Activated effector memory CD4-positive, alpha-beta T cell treated with Interleukin-2 at 50 U/mL for 16 hours (primary cell): Measurements from ENCODE around the gene HNRNPUL2.
"Not testable (repeated sequence)": the region's sequence is repeated elsewhere in the genome, so short reads cannot be mapped to it uniquely, and the experiment has no call there.

Experiments used
- DNase-seq: peaks from one replicate; pipeline ENCODE4 v3.0.0-alpha.2; 2020

Gene HNRNPUL2

GRCh38 chr11:62727165-62727871, at the start of gene HNRNPUL2:
Gene HNRNPUL2 (minus strand): TSS chr11:62727457. CDS start chr11:62727156, 301 bp downstream.
- DNase-seq, result peak; percentile 98

- no peak for DNase-seq
Observed at GRCh38 chr11:62775646-62776045, 48.4 kb upstream of the HNRNPUL2 start.

DNA sequence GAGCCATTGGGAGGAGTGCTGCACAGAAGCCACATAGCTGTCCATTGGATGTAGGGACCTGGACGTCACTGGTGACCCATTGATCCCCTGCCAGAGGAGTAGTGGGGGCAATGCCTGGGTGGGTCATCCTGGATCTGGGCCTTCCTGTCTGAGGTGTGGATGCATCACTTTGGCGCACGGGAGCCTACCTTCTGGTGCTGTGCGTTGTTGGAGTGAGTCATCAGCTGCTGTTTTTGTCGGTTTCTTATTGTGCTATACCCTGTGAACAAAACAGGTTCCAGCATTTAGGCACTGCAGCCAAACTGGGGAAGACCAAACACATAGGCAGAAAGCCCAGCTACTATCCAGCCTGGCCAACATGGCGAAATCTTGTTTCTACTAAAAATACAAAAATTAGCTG, 47.1 kb upstream of the HNRNPUL2 start:
- DNase-seq, result no peak

DNA sequence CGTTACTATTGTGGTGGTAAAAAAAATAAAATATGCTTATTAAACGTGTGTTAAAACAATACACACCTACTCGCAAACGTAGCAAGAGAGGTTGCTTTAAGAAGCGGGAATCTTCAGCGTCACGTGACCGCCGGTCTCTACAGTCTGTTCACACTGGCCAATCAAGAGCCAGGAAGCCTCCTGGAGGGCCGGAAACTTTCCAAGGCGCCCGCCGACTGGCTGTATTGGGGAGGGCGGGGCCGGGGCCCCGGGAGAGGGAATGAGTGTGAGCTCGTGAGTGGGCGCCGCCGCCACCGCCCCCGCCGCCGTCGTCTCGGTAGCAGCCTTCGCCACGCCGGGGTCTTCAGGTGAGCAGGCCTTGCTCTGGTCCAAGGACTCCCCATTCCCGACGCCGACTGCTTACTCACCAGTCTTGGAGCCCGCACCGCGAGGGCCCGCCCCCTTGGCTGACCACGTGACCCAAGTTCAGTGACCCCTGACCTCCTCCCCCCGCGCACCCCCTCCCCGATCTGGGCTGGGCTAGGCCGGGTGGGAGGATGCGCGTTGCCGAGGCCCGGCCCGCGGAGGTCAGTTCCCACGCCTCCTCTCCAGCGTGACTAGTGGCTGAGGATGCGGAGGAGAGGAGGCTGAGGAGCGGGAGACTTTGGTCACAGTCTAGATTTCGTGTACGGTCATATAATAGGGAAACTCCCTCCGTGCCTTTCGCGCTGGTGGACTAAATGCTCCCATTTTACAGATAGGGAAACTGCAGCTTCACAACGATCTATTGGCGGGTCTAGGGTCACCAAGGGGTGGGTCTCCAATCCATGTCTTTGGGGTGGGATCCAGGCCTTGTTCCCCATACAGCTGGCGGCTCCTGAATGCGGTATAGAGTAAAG, 44.1 kb upstream of the HNRNPUL2 start, which contains the start of gene TAF6L:
Gene TAF6L (plus strand): TSS at position 253 of the 878 bp plus-strand sequence. CDS start 4,388 bp downstream, outside the sequence.
- peak; percentile 90 for DNase-seq

DNA sequence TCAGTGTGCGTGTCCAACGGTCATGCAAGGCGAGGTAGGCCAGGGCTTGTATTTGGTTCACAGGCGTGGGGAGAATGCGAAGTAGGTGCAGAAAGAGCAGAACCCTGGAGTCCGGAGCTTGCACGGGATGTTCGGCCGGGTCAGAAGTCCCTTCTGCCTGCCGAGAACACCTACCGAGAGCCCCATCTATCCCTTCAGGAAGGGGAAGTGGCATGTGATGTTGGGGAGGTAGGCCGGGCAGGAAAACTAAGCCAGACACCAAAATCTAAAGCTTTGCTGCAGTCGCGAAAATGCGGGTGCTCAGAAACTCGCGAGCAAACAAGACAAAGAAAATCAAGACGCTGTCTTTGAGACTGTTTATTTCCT, 43.5 kb upstream of the HNRNPUL2 start:
- no peak for DNase-seq

GRCh38 chr11:62760867-62761227, 33.6 kb upstream of the HNRNPUL2 start:
- DNase-seq, result not testable (repeated sequence)

- no peak for DNase-seq
Observed at GRCh38 chr11:62757846-62758788, 30.9 kb upstream of the HNRNPUL2 start.

- DNase-seq, result no peak
Observed at GRCh38 chr11:62755086-62755615, 27.9 kb upstream of the HNRNPUL2 start.

- peak; percentile 93 for DNase-seq
Observed at GRCh38 chr11:62753736-62754603, 26.7 kb upstream of the HNRNPUL2 start, which contains the start of gene ZBTB3. Gene ZBTB3 (minus strand): TSS chr11:62754160. CDS start chr11:62753664, 496 bp downstream.

- DNase-seq, result no peak
Observed at GRCh38 chr11:62752994-62753735, 25.9 kb upstream of the HNRNPUL2 start.

DNA sequence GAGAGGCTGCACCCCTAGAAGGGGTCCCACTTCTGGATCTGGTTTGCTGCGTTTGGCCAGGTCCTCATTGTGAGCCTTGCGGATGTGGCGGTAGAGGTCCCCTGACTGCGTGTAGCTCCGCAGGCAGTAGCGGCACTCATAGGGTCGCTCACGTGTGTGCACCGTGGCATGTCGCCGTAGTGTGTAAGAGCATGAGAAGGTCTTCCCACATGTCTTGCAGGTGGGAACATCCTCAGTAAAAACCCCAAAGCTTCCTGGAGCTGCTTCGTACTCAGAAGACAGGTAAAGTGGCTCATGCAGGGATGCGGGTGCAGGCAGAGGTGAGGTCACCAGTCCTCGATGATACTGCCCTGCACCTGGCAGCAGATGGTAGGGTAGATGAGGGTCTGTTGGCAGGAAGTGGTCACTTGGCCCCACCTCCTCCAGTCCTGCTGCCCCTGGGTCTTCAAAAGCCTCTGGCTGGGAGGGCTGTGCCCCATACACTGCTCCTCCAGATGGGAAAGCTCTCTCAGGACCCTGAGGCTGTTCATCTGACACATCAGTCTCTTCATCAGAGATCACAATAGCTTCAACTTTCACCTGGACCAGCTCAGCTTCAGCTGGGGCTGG, 25.0 kb upstream of the HNRNPUL2 start:
- DNase-seq, result no peak

DNA sequence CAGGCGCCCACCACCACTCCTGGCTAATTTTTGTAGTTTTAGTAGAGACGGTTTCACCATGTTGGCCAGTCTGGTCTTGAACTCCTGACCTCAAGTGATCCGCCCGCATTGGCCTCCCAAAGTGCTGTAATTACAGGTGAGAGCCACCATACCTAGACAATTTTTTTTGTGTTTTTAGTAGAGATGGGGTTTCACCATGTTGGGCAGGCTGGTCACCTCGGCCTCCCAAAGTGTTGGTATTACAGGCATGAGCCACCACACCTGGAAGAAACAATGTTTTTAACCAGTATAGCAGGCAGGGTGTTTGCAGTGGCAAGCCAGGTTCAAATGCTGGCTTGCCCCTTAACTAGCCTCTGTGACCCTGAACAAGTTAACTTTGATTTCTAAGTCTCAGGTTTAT, 22.7 kb upstream of the HNRNPUL2 start:
- DNase-seq, result not testable (repeated sequence)

- DNase-seq, result no peak
Observed at GRCh38 chr11:62747475-62748160, 20.4 kb upstream of the HNRNPUL2 start.

GRCh38 chr11:62737196-62737595, 9.9 kb upstream of the HNRNPUL2 start:
- DNase-seq, result no peak

DNA sequence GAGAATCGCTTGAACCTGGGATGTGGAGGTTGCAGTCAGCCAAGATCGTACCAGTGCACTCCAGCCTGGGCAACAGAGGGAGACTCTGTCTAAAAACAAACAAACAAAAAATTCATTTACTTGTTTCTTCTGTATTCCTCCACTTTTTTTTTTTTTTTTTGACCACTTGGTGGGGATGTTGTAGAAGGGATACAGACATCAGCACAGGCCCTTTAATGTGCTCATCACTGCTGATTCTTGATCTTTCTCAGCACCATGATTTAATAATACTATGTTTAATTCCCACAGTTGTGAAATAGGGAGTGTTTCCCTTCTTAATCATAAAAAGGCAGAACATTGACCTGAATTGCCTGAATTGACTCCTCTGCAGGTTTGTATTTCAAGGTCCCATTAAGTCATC, 5.6 kb upstream of the HNRNPUL2 start:
- DNase-seq, result no peak

DNA sequence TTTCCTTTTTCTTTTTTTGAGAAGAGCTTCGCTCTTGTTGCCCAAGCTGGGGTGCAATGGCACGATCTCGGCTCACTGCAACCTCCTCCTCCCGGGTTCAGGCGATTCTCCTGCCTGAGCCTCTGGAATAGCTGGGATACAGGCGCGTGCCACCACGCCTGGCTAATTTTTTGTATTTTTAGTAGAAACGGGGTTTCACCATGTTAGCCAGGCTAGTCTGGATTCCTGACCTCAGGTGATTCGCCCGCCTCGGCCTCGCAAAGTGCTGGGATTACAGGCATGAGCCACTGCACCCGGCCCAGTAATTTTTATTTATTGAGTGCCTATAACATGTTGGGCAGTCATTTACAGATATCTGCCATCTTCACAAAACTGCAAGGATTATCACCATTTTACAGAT, 2.8 kb upstream of the HNRNPUL2 start:
- not testable (repeated sequence) for DNase-seq

DNA sequence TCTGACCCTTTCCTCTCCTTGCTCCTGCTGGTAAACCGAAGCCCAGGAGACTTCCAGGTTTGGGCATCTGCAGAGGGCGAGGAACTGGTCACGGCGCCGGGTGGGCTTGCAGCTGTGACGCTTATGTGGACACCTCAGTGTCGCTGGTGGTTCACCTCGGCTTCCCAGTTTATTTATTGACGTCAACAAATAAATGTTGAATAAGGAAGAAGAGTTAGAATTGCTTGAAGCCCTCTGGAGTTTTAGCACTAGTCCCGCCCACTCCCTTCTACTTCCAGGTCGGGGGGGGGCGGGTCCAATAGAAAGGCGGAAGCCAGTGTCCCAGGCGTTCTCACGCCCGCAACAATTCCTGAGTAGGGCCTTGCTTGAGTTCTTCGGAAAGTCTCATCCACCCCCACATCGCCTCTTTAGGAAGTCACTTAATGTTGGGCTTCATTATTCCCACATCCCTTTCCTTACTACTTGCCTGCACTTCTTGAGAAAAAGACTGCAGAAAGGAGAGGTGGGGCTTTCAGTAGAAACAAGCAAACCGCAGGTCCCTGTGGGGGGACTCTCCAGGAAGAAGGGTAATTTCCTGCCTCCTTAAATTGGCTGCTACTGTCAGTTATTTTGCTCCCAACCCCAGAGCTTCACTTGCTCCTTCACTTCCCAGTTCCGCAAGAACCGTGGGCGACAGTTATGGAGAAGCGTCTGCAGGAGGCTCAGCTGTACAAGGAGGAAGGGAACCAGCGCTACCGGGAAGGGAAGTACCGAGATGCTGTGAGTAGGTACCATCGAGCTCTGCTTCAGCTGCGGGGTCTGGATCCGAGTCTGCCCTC, 1.1 kb upstream of the HNRNPUL2 start, which contains the start of gene TTC9C:
Gene TTC9C (plus strand): TSS at position 316 of the 818 bp plus-strand sequence. CDS start 363 bp downstream, at position 679.
- DNase-seq, result peak; percentile 77

DNA sequence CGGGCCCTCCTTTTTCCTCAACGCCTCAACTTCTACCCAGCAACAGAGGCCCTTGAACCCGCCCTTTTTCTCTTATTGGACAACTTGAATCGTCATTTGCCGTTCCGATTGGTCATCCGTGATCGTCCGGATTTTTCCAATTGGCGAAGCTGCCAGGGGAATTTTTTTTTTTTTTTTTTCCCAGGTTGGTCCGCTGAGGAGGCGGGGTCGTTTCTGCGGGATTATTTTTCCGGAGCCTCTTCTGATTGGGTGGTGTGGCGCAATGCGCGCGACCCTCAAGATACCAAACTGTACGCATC, 564 bp upstream of the HNRNPUL2 start:
- DNase-seq, result peak; percentile 75

- DNase-seq, result no peak
Observed at GRCh38 chr11:62726915-62727164, 417 bp downstream of the HNRNPUL2 start.
